Trophoblast cell (in vitro differentiated cells and primary cell): Measurements from ENCODE around the gene PACS1.

Experiments
- DNase-seq, 2 donors: peaks; one replicate each; pipeline ENCODE4 v3.0.0-alpha.2; 2016
- H2AFZ ChIP-seq: 2 replicates; pipeline ENCODE4 v1.6.1; 2013; ENCODE audit warnings: low read length, moderate library complexity, mild to moderate bottlenecking; ENCODE audit not compliant: insufficient read depth, poor library complexity
- H2AK5ac ChIP-seq: 2 replicates; pipeline ENCODE4 v1.6.1; 2013; ENCODE audit warnings: mild to moderate bottlenecking, low read length
- H2BK120ac ChIP-seq: 2 replicates; pipeline ENCODE4 v1.6.1; 2013; ENCODE audit warnings: low read length, mild to moderate bottlenecking, moderate library complexity; ENCODE audit not compliant: insufficient read depth, poor library complexity
- H2BK12ac ChIP-seq: 2 replicates; pipeline ENCODE4 v1.6.1; 2013; ENCODE audit warnings: mild to moderate bottlenecking, low read length, moderate library complexity
- H2BK5ac ChIP-seq: 2 replicates; pipeline ENCODE4 v1.6.1; 2013; ENCODE audit warnings: low read length, low read depth, moderate library complexity, mild to moderate bottlenecking; ENCODE audit not compliant: poor library complexity
- H3K14ac ChIP-seq: 2 replicates; pipeline ENCODE4 v1.6.1; 2013; ENCODE audit warnings: mild to moderate bottlenecking, low read length
- H3K18ac ChIP-seq: 2 replicates; pipeline ENCODE4 v1.6.1; 2013; ENCODE audit warnings: mild to moderate bottlenecking, low read length
- H3K23ac ChIP-seq: 2 replicates; pipeline ENCODE4 v1.6.1; 2013; ENCODE audit warnings: low read length
- H3K27ac ChIP-seq: 2 replicates; pipeline ENCODE4 v1.5.1; 2013; ENCODE audit warnings: low read depth, mild to moderate bottlenecking, inconsistent platforms, low read length, moderate library complexity
- H3K27me3 ChIP-seq: 2 replicates; pipeline ENCODE4 v1.6.1; 2013; ENCODE audit warnings: inconsistent platforms, mild to moderate bottlenecking, low read length, moderate library complexity; ENCODE audit not compliant: insufficient read depth
- H3K36me3 ChIP-seq, 2 experiments: 1 replicate in 1 of 2; 2 replicates in 1 of 2; pipeline ENCODE4 v1.6.1; 2013; ENCODE audit warnings: low read length in 2 of 2, mild to moderate bottlenecking in 2 of 2, moderate library complexity in 1 of 2; ENCODE audit not compliant: insufficient read depth in 2 of 2, control insufficient read depth in 1 of 2
- H3K4ac ChIP-seq: 2 replicates; pipeline ENCODE4 v1.6.1; 2013; ENCODE audit warnings: low read depth, mild to moderate bottlenecking, low read length, moderate library complexity
- H3K4me1 ChIP-seq, 2 experiments: 1 replicate in 1 of 2; 2 replicates in 1 of 2; pipeline ENCODE4 v1.6.1; 2013; ENCODE audit warnings: low read length in 2 of 2, mild to moderate bottlenecking in 2 of 2, moderate library complexity in 1 of 2; ENCODE audit not compliant: insufficient read depth in 2 of 2, control insufficient read depth in 1 of 2
- H3K4me2 ChIP-seq: 2 replicates; pipeline ENCODE4 v1.6.1; 2013; ENCODE audit warnings: inconsistent platforms, mild to moderate bottlenecking, low read length, moderate library complexity
- H3K4me3 ChIP-seq: 2 replicates; pipeline ENCODE4 v1.5.1; 2013; ENCODE audit warnings: mild to moderate bottlenecking, low read depth, low read length, inconsistent platforms
- H3K79me1 ChIP-seq: one replicate; pipeline ENCODE4 v1.6.1; 2013; ENCODE audit warnings: low read length
- H3K79me2 ChIP-seq: 2 replicates; pipeline ENCODE4 v1.6.1; 2013; ENCODE audit warnings: low read length, mild to moderate bottlenecking; ENCODE audit not compliant: control insufficient read depth, insufficient read depth, poor library complexity
- H3K9ac ChIP-seq: 2 replicates; pipeline ENCODE4 v1.6.1; 2013; ENCODE audit warnings: mild to moderate bottlenecking, low read length
- H3K9me3 ChIP-seq: 2 replicates; pipeline ENCODE4 v1.6.1; 2013; ENCODE audit warnings: low read depth, mild to moderate bottlenecking, control low read depth, inconsistent platforms, low read length; ENCODE audit not compliant: insufficient read depth
- H4K12ac ChIP-seq: 2 replicates; pipeline ENCODE4 v1.6.1; 2013; ENCODE audit warnings: low read depth, mild to moderate bottlenecking, low read length, moderate library complexity
- H4K8ac ChIP-seq: 2 replicates; pipeline ENCODE4 v1.6.1; 2013; ENCODE audit warnings: low read depth, mild to moderate bottlenecking, low read length, moderate library complexity
- H4K91ac ChIP-seq: one replicate; pipeline ENCODE4 v1.6.1; 2013; ENCODE audit warnings: low read depth, mild to moderate bottlenecking, low read length, moderate library complexity
- WGBS: extraction: QIAGEN DNeasy Blood & Tissue Kit; methylation state at CpG from one replicate; pipeline ENCODE4 v1.1.7; 2013; ENCODE audit warnings: missing lambda C conversion rate; ENCODE audit not compliant: insufficient read length, insufficient coverage; ENCODE audit errors: extremely low coverage; 5-methylcytosine and 5-hydroxymethylcytosine counted together

The PACS1 gene

GRCh38 chr11:66133216-66133775 is 63.2 kb downstream of the PACS1 start:
- no peak overlapping the region for H3K9ac ChIP-seq
- H4K12ac ChIP-seq: no peak overlapping the region
- no peak overlapping the region for H3K4me3 ChIP-seq
- H3K79me2 ChIP-seq: no peaks in the 10 kb centered on the region
- no peaks in the 10 kb centered on the region for H3K9me3 ChIP-seq
- H2BK120ac ChIP-seq: no peak overlapping the region
- no peaks in the 10 kb centered on the region for H3K4me1 ChIP-seq
- H3K23ac ChIP-seq: no peak overlapping the region
- no CpG with 5 or more reads among the region's 6 CpGs for WGBS
- no peak overlapping the region for H4K8ac ChIP-seq
- no peak overlapping the region for H2AFZ ChIP-seq
- H3K4me2 ChIP-seq: no peak overlapping the region
- no peak overlapping the region for H3K14ac ChIP-seq
- no peaks in the 10 kb centered on the region for H3K36me3 ChIP-seq
- no peak overlapping the region for H2BK12ac ChIP-seq
- H2BK5ac ChIP-seq: no peak overlapping the region
- H3K4ac ChIP-seq: no peak overlapping the region
- H3K27ac ChIP-seq: no peak overlapping the region
- DNase-seq: no peak
- H2AK5ac ChIP-seq: no peak overlapping the region
- H3K27me3 ChIP-seq: no peaks in the 10 kb centered on the region
- H3K18ac ChIP-seq: no peak overlapping the region
- no peak overlapping the region for H4K91ac ChIP-seq
- H3K79me1 ChIP-seq: no peaks in the 10 kb centered on the region

- Histone ChIP-seq H3K36me3 (no peaks in the 10 kb centered on the region), H3K4me2 (no peak overlapping the region), H3K9ac (no peak overlapping the region), H4K8ac (no peak overlapping the region), H3K23ac (no peak overlapping the region), H2BK5ac (no peak overlapping the region), H3K79me1 (no peaks in the 10 kb centered on the region), H3K4ac (no peak overlapping the region), H3K79me2 (no peaks in the 10 kb centered on the region), H2AK5ac (no peak overlapping the region), H3K9me3 (no peaks in the 10 kb centered on the region), H3K4me1 (peaks cover 2 to 3% of the 10 kb centered on the region in 2 experiments), H4K12ac (no peak overlapping the region), H2BK120ac (no peak overlapping the region), H3K27ac (no peak overlapping the region), H2AFZ (no peak overlapping the region), H2BK12ac (no peak overlapping the region), H3K18ac (no peak overlapping the region), H4K91ac (no peak overlapping the region), H3K14ac (no peak overlapping the region), H3K4me3 (no peak overlapping the region), H3K27me3 (no peaks in the 10 kb centered on the region)
- WGBS: no CpG with 5 or more reads among the region's 5 CpGs
- DNase-seq: no peak
Measured at GRCh38 chr11:66136752-66137123, 66.7 kb downstream of the PACS1 start.

GRCh38 chr11:66139817-66140404 is 69.8 kb downstream of the PACS1 start:
- H3K79me1 ChIP-seq: no peaks in the 10 kb centered on the region

GRCh38 chr11:66142370-66143263 is 72.5 kb downstream of the PACS1 start:
- Histone ChIP-seq H3K4ac (no peak overlapping the region), H3K23ac (no peak overlapping the region), H3K4me1 (peaks cover 4 to 6% of the 10 kb centered on the region in 2 experiments), H3K9me3 (peaks cover 2% of the 10 kb centered on the region), H2AFZ (no peak overlapping the region), H4K12ac (no peak overlapping the region), H2BK12ac (no peak overlapping the region), H3K79me1 (no peaks in the 10 kb centered on the region), H3K4me2 (no peak overlapping the region), H3K14ac (no peak overlapping the region), H3K9ac (no peak overlapping the region), H3K27me3 (no peaks in the 10 kb centered on the region), H2BK120ac (no peak overlapping the region), H3K36me3 (peaks cover 0 to 2% of the 10 kb centered on the region in 2 experiments), H2AK5ac (no peak overlapping the region), H3K79me2 (peaks cover 2% of the 10 kb centered on the region), H3K18ac (peak overlapping the region; percentile 1), H3K4me3 (no peak overlapping the region), H4K8ac (no peak overlapping the region), H2BK5ac (no peak overlapping the region), H3K27ac (no peak overlapping the region), H4K91ac (no peak overlapping the region)
- DNase-seq: peak; percentile 17 to 75
- no CpG with 5 or more reads among the region's 12 CpGs for WGBS

More at GRCh38 chr11:66139817-66140404, 69.8 kb downstream of the PACS1 start:
- WGBS: no CpG with 5 or more reads among the region's 7 CpGs
- Histone ChIP-seq H2BK120ac (no peak overlapping the region), H3K36me3 (no peaks in the 10 kb centered on the region), H2BK5ac (no peak overlapping the region), H3K79me2 (peaks cover 2% of the 10 kb centered on the region), H3K9ac (no peak overlapping the region), H3K4ac (no peak overlapping the region), H3K14ac (no peak overlapping the region), H3K4me2 (no peak overlapping the region), H4K91ac (no peak overlapping the region), H3K4me3 (no peak overlapping the region), H4K8ac (no peak overlapping the region), H3K23ac (no peak overlapping the region), H2AFZ (no peak overlapping the region), H3K27ac (no peak overlapping the region), H3K9me3 (no peaks in the 10 kb centered on the region), H2BK12ac (no peak overlapping the region), H4K12ac (no peak overlapping the region), H2AK5ac (no peak overlapping the region), H3K18ac (no peak overlapping the region), H3K4me1 (peaks cover 4 to 6% of the 10 kb centered on the region in 2 experiments), H3K27me3 (no peaks in the 10 kb centered on the region)
- DNase-seq: no peak
